Liver (tissue), 9 donors: ENCODE measurements around the gene PCNX3. TPM values are rescaled to one million over a fixed set of nuclear protein-coding genes. Genes with fewer than 3 reads are reported as not detected.

Experiments
- DNase-seq: peaks from one replicate; pipeline ENCODE4 v3.0.0-alpha.2; 2017; ENCODE audit warnings: low spot score
- H3K27ac ChIP-seq, 2 donors: one replicate each; pipeline ENCODE4 v1.7.0; 2013; ENCODE audit warnings: inconsistent platforms in 2 of 2, low read length in 2 of 2, control low read depth in 1 of 2, low read depth in 1 of 2, mild to moderate bottlenecking in 1 of 2
- H3K27me3 ChIP-seq, 4 donors: one replicate each; pipeline versions ENCODE4 v1.6.1 to v1.7.0; 2013; ENCODE audit warnings: low read length in 3 of 4, inconsistent platforms in 1 of 4, mild to moderate bottlenecking in 1 of 4, moderate library complexity in 1 of 4; ENCODE audit not compliant: control insufficient read depth in 4 of 4, insufficient read depth in 4 of 4
- H3K36me3 ChIP-seq, 4 donors: one replicate each; pipeline versions ENCODE4 v1.6.1 to v1.7.0; 2013; ENCODE audit warnings: low read length in 3 of 4, mild to moderate bottlenecking in 3 of 4, low read depth in 1 of 4, moderate library complexity in 1 of 4; ENCODE audit not compliant: control insufficient read depth in 4 of 4, insufficient read depth in 3 of 4
- H3K4me1 ChIP-seq, 4 donors: one replicate each; pipeline versions ENCODE4 v1.6.1 to v1.7.0; 2013; ENCODE audit warnings: low read length in 3 of 4, mild to moderate bottlenecking in 3 of 4, moderate library complexity in 1 of 4; ENCODE audit not compliant: control insufficient read depth in 4 of 4, insufficient read depth in 4 of 4
- H3K4me3 ChIP-seq, 3 donors: one replicate each; pipeline versions ENCODE4 v1.6.1 to v1.7.0; 2013; ENCODE audit warnings: low read length in 3 of 3, control low read depth in 1 of 3, low read depth in 1 of 3, mild to moderate bottlenecking in 1 of 3
- H3K9ac ChIP-seq, 2 donors: one replicate each; pipeline ENCODE4 v1.7.0; 2013; ENCODE audit warnings: low read length in 2 of 2, mild to moderate bottlenecking in 2 of 2, moderate library complexity in 2 of 2, control low read depth in 1 of 2, low read depth in 1 of 2
- H3K9me3 ChIP-seq, 4 donors: one replicate each; pipeline versions ENCODE4 v1.6.1 to v1.7.0; 2013; ENCODE audit warnings: low read length in 3 of 4; ENCODE audit not compliant: control insufficient read depth in 4 of 4
- ATF3 ChIP-seq: IDR thresholded peaks from 2 replicates; pipeline ENCODE4 v1.6.1; 2016; ENCODE audit warnings: antibody characterized with exemption
- CTCF ChIP-seq: fragments of 150-350 bp; IDR thresholded peaks from 2 replicates; pipeline ENCODE4 v1.5.1; 2017; ENCODE audit warnings: improper control_type of control experiment, low read depth, low read length; ENCODE audit not compliant: missing input control
- EGR1 ChIP-seq, 2 donors: IDR thresholded peaks; 2 replicates each; pipeline ENCODE4 v1.6.1; 2016 to 2018; ENCODE audit warnings: antibody characterized with exemption in 2 of 2, low read depth in 2 of 2
- FOXA1 ChIP-seq: IDR thresholded peaks from 2 replicates; pipeline ENCODE4 v1.6.1; 2016; ENCODE audit warnings: antibody characterized with exemption
- FOXA2 ChIP-seq: IDR thresholded peaks from 2 replicates; pipeline ENCODE4 v1.6.1; 2016; ENCODE audit warnings: antibody characterized with exemption
- GABPA ChIP-seq, 2 donors: IDR thresholded peaks in 1 of 2; conservative IDR thresholded peaks in 1 of 2; 2 replicates each; pipeline ENCODE4 v1.6.1; 2016; ENCODE audit warnings: antibody characterized with exemption in 2 of 2, mild to moderate bottlenecking in 1 of 2, moderate library complexity in 1 of 2
- HNF4A ChIP-seq, 2 donors: conservative IDR thresholded peaks; 2 replicates each; pipeline ENCODE4 v1.6.1; 2016; ENCODE audit warnings: antibody characterized with exemption in 2 of 2, mild to moderate bottlenecking in 2 of 2
- HNF4G ChIP-seq: IDR thresholded peaks from 2 replicates; pipeline ENCODE4 v1.6.1; 2016; ENCODE audit warnings: antibody characterized with exemption
- MAX ChIP-seq: IDR thresholded peaks from 2 replicates; pipeline ENCODE4 v1.6.1; 2016; ENCODE audit warnings: antibody characterized with exemption
- NR2F2 ChIP-seq: IDR thresholded peaks from 2 replicates; pipeline ENCODE4 v1.6.1; 2016; ENCODE audit warnings: antibody characterized with exemption
- RAD21 ChIP-seq, 2 donors: IDR thresholded peaks; 2 replicates each; pipeline ENCODE4 v1.6.1; 2016; ENCODE audit warnings: antibody characterized with exemption in 2 of 2, mild to moderate bottlenecking in 2 of 2
- RXRA ChIP-seq, 2 donors: IDR thresholded peaks; 2 replicates each; pipeline ENCODE4 v1.6.1; 2017 to 2018; ENCODE audit warnings: antibody characterized with exemption in 2 of 2, mild to moderate bottlenecking in 1 of 2
- SP1 ChIP-seq: IDR thresholded peaks from 2 replicates; pipeline ENCODE4 v1.6.1; 2018; ENCODE audit warnings: antibody characterized with exemption, mild to moderate bottlenecking
- TAF1 ChIP-seq: conservative IDR thresholded peaks from 2 replicates; pipeline ENCODE4 v1.6.1; 2016; ENCODE audit warnings: antibody characterized with exemption, mild to moderate bottlenecking
- YY1 ChIP-seq: IDR thresholded peaks from 2 replicates; pipeline ENCODE4 v1.6.1; 2016; ENCODE audit warnings: antibody characterized with exemption, mild to moderate bottlenecking
- ZBTB33 ChIP-seq: IDR thresholded peaks from 2 replicates; pipeline ENCODE4 v1.6.1; 2016; ENCODE audit warnings: antibody characterized with exemption
- WGBS: extraction: QIAGEN DNeasy Blood & Tissue Kit; methylation state at CpG from one replicate; pipeline ENCODE4 v1.1.7; 2013; 5-methylcytosine and 5-hydroxymethylcytosine counted together
- polyA plus RNA-seq, 2 donors: library from polyadenylated mRNA; stranded (reverse) in 1 of 2; unstranded in 1 of 2; fragments of 200-250 nt in 1 of 2; fragments of >200 nt in 1 of 2; fragmentation: Nextera tagmentation in 1 of 2; extraction: Ambion mirVana in 1 of 2; gene quantifications; one replicate each; pipeline versions ENCODE4 v1.2.1 to v1.2.3, GENCODE V29; 2013 to 2015
- total RNA-seq, 2 donors: library from RNA; depleted of rRNA; stranded (reverse); fragments of >200 nt; gene quantifications; one replicate each; pipeline ENCODE4 v1.2.3, GENCODE V29; 2014
- donor health status: healthy.
- donor health status: healthy.
- donor health status: healthy.
- donor health status: healthy.
- donor health status: healthy.

The PCNX3 gene
- total and polyA plus RNA-seq, 4 donors = 4.7 to 13.4 (median 12.1) TPM

GRCh38 chr11:65580756-65581155 is 34.8 kb upstream of the PCNX3 start (continued):
- no peak for TF ChIP-seq ZBTB33

- DNase-seq = no peak
- Histone ChIP-seq H3K27me3 (no peaks in the 10 kb centered on the region), H3K4me3 (no peak overlapping the region), H3K4me1 (peaks cover 0 to 9% (median 5%) of the 10 kb centered on the region in 4 donors), H3K9me3 (no peaks in the 10 kb centered on the region), H3K36me3 (peaks cover 0 to 7% (median 2%) of the 10 kb centered on the region in 4 donors), H3K9ac (no peak overlapping the region), H3K27ac (no peak overlapping the region)
- TF ChIP-seq YY1 (no peak), FOXA2 (no peak), ZBTB33 (no peak), HNF4G (no peak), FOXA1 (no peak), ATF3 (no peak), CTCF (no peak), RXRA (IDR thresholded peaks at IDR 0.05) (no peak)
- WGBS = 90% methylated on average over 3 of the region's 3 CpGs
These were observed 33.6 kb upstream of the PCNX3 start for GRCh38 chr11:65581928-65582327.

GRCh38 chr11:65583589-65583988 is 32.0 kb upstream of the PCNX3 start:
- H3K4me1 ChIP-seq = peaks cover 0 to 5% (median 0%) of the 10 kb centered on the region in 4 donors
- H3K36me3 ChIP-seq = peaks cover 0 to 7% (median 2%) of the 10 kb centered on the region in 4 donors
- WGBS = 98% methylated on average over 10 of the region's 10 CpGs
- no peak overlapping the region for H3K27ac ChIP-seq
- H3K4me3 ChIP-seq = no peak overlapping the region
- DNase-seq = no peak
- no peaks in the 10 kb centered on the region for H3K27me3 ChIP-seq
- no peak overlapping the region for H3K9ac ChIP-seq
- no peaks in the 10 kb centered on the region for H3K9me3 ChIP-seq
- TF ChIP-seq FOXA1 = no peak
- TF ChIP-seq HNF4A (conservative IDR thresholded peaks at IDR 0.05) = no peak
- no peak for TF ChIP-seq ATF3
- TF ChIP-seq FOXA2 = no peak
- no peak for TF ChIP-seq RAD21 (IDR thresholded peaks at IDR 0.05)
- no peak for TF ChIP-seq YY1
- no peak for TF ChIP-seq EGR1 (IDR thresholded peaks at IDR 0.05; ENCODE audit: low read depth in 2 of 2)
- TF ChIP-seq NR2F2 = no peak
- no peak for TF ChIP-seq SP1
- TF ChIP-seq HNF4G = no peak
- no peak for TF ChIP-seq ZBTB33
- no peak for TF ChIP-seq CTCF
- no peak for TF ChIP-seq MAX
- TF ChIP-seq TAF1 = no peak
- TF ChIP-seq GABPA (IDR thresholded peaks at IDR 0.05 in 1 of 2, conservative IDR thresholded peaks at IDR 0.05 in 1 of 2) = no peak
